Measurements from ENCODE around the gene UXT. TPM values are rescaled to one million over a fixed set of nuclear protein-coding genes. Genes with fewer than 3 reads are reported as not detected.
"Not testable (repeated sequence)": the region's sequence is repeated elsewhere in the genome, so short reads cannot be mapped to it uniquely, and the experiment has no call there.

The UXT gene
- total and polyA plus RNA-seq, 9 of the 15 experiments (the other 6 are each of a cell fraction or from before 2014, with no cell fraction given): 141 to 300 (median 204) TPM

GRCh38 chrX:47675959-47676859, 17.2 kb upstream of the UXT start (continued):
- TF ChIP-seq PML (IDR thresholded peaks at IDR 0.05; ENCODE audit: low read length) (peak; percentile 47; the same call in 1 of the 2 replicates), SOX6 (IDR thresholded peaks at IDR 0.05) (peak; percentile 91), MEIS2 (IDR thresholded peaks at IDR 0.05; ENCODE audit: partially characterized antibody) (peak; percentile 13), MTA1 (IDR thresholded peaks at IDR 0.05; ENCODE audit: borderline replicate concordance) (peak; percentile 57; the same call in 1 of the 2 replicates), FOXK2 (conservative IDR thresholded peaks at IDR 0.05 in 1 of 2, IDR thresholded peaks at IDR 0.05 in 1 of 2; ENCODE audit: low read depth in 2 of 2) (peak in 1 of 2 experiments; percentile 9; a peak in 1 of 4 replicates), TAL1 (IDR thresholded peaks at IDR 0.05) (peak; percentile 93), ARNT (IDR thresholded peaks at IDR 0.05) (peak; percentile 68 to 71; a peak in 1 of 4 replicates), MAFF (IDR thresholded peaks at IDR 0.05; ENCODE audit: low read length) (peak; percentile 62), BCOR (IDR thresholded peaks at IDR 0.05) (peak; percentile 42; the same call in 1 of the 2 replicates), JUND (IDR thresholded peaks at IDR 0.05; ENCODE audit: borderline replicate concordance, low read depth, low read length) (peak; percentile 22; the same call in 1 of the 2 replicates), SMARCA5 (IDR thresholded peaks at IDR 0.05) (0 out of 2 replicates have a peak, but pooled peaks have one; percentile 36), CHD2 (IDR thresholded peaks at IDR 0.05; ENCODE audit: low read depth, low read length) (peak; percentile 60; the same call in 1 of the 2 replicates), TAF9B (IDR thresholded peaks at IDR 0.05; ENCODE audit: partially characterized antibody) (peak; percentile 48), ZMIZ1 (IDR thresholded peaks at IDR 0.05; ENCODE audit: low read depth in 2 of 2, low read length in 2 of 2) (0 out of 4 replicates have a peak, but pooled peaks of 1 of the 2 experiments have one; percentile 44), GTF2A2 (tag; IDR thresholded peaks at IDR 0.05) (0 out of 2 replicates have a peak, but pooled peaks have one; percentile 27), DMBX1 (CRISPR knock-in tag; IDR thresholded peaks at IDR 0.05; ENCODE audit: borderline replicate concordance) (peak; percentile 82), AFF1 (IDR thresholded peaks at IDR 0.05; ENCODE audit: low read depth in 1 of 2, partially characterized antibody in 2 of 2) (peak; percentile 66 to 75), MEF2A (IDR thresholded peaks at IDR 0.05; ENCODE audit: control insufficient read depth, low read depth, low read length) (peak; percentile 61; the same call in 1 of the 2 replicates), STAT5A (IDR thresholded peaks at IDR 0.05; ENCODE audit: borderline replicate concordance, low read length) (peak; percentile 75)
- not testable (repeated sequence) for TF ChIP-seq JUND (tag; IDR thresholded peaks at IDR 0.05; ENCODE audit: borderline replicate concordance, low read depth, low read length)
